ENCODE results near the gene UBTD1.
"Not testable (repeated sequence)": the region's sequence is repeated elsewhere in the genome, so short reads cannot be mapped to it uniquely, and the experiment has no call there.

The UBTD1 gene

DNA sequence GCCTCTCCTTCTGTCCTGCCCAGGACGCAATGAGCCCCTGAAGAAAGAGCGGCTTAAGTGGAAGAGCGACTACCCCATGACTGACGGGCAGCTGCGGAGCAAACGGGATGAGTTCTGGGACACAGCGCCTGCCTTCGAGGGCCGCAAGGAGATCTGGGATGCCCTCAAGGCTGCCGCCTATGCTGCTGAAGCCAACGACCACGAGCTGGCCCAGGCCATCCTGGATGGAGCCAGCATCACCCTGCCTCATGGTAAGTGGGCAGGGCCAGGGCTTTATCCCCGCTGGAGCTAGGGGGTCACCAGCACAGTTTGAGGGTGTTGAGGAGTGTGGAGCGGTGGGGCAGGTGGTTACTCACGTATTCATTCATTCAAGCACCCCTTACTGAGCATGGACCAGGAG, 69.2 kb downstream of the UBTD1 start:
- no peak for DNase-seq

DNA sequence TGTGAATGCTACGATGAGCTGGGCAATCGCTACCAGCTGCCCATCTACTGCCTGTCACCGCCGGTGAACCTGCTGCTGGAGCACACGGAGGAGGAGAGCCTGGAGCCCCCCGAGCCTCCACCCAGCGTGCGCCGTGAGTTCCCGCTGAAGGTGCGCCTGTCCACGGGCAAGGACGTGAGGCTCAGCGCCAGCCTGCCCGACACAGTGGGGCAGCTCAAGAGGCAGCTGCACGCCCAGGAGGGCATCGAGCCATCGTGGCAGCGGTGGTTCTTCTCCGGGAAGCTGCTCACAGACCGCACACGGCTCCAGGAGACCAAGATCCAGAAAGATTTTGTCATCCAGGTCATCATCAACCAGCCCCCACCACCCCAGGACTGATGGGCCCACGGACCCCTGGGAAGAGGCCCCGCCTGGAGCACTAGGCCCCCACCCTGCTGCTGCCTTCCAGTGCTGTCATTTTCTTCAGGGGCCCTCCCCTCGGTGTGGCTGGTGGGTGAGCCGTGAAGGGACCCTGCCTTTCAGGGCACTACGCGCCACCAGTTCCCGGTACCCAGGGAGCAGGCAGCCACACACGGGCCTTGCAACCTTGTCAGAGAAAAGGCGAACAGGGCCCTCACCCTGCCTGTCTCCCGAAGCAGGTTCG, 71.5 kb downstream of the UBTD1 start:
- DNase-seq, result no peak

DNA sequence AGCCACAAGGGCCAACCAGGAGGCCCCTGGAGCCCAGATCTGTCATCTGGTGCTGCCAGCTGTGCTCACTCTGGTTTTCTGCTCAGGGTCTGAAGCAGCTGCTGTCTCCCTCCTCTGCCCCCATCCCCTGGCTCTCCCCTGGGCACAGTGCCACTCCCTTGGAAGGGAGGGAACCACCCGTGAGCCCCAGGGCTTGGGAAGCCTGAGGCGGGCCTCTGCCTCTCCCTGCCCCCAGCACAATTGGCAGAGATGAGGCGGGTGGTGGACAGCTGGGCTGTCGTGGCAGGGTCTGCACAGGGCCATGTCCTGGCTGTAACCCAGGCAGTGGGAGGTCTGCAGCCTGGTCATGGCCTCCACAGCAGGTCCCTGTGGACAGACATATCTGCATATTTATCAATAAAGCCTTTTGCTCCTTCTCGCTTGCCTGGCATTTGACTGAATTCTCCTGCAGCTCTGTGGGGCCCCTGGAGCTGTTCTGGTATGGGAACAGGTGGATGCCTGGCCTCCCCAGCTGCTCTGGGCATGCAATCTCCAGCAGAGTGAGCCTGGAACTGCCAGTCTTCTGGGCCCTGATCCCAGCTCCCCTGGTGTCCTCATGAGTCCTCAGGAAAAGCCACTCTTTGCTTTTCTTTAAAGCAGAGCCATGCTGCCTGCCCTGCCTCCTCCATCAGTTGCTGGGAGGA, 72.2 kb downstream of the UBTD1 start:
- DNase-seq, result no peak

DNA sequence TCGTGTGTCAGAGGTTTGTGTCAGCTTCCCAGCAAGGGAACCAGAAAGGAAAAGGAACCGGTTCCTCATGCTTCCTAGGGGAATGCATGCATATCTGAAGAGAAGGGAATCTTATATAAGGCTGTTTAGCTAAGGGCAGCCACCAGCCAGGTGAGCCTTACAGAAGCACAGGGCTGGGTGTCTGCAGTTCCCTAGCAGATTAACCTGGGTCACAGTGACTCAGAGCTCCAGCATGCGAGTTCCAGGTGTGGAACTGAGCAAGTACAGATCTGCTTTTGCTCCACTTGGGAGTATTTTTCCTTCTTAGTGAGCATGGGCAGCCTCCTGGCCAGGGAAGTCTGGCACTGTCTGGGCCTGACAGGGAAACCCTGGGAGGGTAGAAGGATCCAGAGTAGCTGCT, 72.9 kb downstream of the UBTD1 start:
- no peak for DNase-seq

DNA sequence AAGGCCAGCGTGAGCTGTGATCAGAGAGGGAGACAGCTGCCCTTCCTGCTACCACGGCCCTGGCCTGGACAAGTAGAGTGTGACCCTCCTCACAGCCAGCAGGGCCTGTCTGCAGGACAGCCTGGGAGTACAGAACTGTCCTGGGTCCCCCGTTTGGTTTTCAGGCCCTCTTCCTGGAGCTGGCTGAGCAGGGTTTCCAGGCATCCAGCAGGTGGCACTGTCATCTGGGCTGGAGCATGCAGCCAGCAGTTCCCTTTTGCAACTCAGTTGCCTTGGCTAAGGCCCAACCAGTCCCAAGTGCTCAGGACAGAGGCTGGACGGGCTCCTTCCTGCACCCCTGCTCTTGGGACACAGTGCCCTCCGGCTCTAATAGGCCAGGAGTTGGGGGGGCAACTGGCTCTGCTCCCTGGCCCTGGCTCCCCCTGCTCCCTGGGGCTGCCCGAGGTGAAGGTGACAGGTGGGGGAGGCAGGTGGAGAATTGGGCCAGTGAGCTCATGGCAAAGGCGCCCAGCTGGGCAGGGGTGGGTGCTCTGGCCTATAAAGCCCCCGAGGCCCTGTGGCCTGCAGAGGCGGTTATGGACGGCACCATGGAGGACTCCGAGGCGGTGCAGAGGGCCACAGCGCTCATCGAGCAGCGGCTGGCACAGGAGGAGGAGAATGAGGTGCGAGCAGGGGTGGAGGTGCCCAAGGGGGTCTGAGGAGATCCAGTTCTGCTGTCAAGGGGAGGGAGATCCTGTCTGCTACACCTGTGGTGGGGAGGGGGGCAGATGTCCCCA, 73.7 kb downstream of the UBTD1 start, which contains the start of gene ANKRD2:
ANKRD2 (plus strand) TSS at position 566 of the 776 bp plus-strand sequence; CDS start at position 576, 10 bp downstream.
- DNase-seq, result peak; percentile 63

DNA sequence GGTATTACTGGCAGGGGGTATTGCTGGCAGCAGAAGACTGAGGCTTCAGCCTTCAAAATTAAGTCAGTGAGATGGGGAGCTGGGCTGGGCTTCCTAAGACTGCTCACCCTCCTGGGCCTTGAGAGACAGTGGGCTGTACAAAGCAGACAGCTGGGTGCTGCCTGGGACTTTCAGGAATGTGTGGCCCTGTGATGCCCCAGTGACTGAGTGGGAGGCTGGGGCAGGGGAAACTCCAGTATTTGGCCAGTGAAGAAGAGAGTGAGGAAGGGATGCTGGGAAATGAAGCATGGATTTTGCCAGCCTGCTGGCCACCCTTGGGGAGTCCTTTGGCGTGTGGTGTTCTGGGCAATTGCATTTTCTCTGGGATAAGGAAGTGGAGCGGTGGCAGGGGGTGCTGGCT, 74.3 kb downstream of the UBTD1 start:
- no peak for DNase-seq

DNA sequence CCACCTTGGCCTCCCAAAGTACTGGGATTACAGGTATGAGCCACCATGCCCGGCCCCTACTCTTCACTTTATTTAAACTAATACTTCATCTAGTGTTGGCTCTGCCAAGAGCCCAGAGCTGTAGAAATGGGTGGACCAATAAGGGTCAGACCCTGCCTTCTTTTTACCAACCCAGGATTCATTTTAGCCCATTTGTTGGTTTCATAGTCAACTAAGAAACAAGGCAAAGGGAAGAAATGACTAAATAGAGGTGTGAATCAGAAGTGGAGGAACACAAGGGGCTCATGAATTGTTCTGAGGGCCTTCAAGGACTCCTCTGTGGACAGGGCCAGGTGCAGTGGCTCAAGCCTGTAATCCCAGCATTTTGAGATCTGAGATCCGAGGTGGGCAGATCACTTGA, 74.9 kb downstream of the UBTD1 start:
- no peak for DNase-seq

DNA sequence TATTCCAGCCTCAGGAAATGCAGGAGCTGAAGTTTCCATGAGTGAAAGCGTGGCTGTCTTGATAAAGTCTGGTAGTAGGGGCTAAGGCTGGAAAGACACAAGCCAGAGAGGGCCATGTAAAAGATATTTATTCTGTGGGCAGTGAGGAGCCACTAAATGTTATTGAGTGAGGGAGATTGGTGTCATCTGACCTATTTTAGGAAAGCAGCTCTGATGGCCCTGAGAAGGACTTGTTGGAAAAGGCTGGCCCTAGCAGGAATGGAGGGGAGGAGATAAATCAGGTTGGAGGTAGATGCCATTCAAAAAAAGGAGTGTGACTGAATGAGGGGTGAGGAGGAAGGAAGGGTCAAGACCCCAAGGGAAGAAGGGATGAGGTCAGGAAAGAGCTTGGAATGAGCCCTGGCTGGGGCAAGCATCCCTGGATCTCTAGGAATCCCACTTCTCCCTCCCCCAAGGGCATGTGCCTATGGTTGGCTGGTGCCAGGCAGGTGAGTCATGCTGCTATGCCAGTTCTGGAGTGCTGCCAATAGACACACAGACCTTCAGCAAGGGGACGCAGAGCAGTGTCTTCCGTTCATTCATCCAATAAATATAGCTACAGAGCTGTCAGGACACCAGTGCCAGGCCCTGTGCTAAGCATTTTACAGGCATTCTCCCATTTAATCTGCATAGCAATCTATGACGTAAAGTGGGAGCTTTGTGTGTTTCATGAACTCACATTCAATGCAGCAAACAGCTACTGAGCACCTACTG, 75.8 kb downstream of the UBTD1 start:
- DNase-seq, result peak; percentile 71

DNA sequence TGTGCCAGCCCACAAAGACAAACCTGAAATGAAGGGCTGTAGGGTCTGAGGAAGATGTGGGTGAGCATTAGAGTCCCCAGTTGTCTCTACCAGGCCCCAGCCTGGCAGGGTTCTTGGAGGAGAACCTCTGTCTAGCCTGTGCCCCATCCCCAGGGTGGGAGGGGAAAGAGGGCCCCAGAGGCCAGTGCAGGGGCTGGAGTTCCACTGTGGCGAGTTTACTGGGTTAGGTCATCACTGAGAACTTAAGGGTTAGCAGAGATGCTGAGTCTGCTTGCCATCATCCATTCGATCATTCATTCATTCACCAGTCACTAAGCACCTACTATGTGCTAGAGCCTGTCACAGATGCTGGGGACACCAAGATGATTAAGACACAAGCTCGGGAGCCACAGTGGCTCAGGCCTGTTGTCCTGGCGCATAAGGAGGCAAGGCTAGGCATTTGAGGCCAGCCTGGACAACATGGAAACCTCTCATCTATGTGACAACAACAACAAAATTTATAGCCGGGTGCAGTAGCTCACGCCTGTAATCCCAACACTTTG, 76.5 kb downstream of the UBTD1 start:
- DNase-seq, result peak; percentile 13

DNA sequence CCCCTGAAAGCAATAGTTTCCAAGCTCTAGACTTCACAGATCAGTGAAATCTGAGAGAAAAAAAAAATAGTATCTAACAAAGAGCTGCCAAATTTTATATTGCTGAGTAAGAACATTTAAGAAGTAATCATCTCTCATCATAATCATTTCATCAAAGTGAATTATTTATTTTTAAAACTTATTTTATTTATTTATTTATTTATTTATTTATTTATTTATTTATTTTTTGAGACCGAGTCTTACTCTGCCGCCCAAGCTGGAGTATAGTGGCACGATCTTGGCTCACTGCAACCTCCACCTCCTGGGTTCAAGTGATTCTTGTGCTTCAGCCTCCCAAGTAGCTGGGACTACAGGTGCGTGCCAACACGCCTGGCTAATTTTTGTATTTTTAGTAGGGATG, 77.8 kb downstream of the UBTD1 start:
- not testable (repeated sequence) for DNase-seq

DNA sequence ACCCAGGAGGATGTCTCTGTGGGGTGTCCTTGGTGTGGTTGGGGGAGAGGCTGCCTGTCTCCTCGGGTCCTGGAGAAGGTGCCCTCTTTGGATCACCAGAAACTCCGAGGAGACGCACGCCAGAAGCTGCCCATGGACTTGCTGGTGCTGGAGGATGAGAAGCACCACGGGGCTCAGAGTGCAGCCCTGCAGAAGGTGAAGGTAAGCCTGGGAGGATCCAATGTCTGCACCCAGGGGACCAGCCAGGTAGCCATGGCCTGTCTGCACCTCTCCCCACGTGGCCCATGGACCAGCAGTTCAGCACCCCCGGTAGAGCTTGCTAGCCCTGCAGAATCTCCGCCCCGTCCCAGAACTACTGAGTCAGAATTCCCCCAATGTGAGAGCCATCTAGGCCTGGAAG, 79.0 kb downstream of the UBTD1 start:
- no peak for DNase-seq

DNA sequence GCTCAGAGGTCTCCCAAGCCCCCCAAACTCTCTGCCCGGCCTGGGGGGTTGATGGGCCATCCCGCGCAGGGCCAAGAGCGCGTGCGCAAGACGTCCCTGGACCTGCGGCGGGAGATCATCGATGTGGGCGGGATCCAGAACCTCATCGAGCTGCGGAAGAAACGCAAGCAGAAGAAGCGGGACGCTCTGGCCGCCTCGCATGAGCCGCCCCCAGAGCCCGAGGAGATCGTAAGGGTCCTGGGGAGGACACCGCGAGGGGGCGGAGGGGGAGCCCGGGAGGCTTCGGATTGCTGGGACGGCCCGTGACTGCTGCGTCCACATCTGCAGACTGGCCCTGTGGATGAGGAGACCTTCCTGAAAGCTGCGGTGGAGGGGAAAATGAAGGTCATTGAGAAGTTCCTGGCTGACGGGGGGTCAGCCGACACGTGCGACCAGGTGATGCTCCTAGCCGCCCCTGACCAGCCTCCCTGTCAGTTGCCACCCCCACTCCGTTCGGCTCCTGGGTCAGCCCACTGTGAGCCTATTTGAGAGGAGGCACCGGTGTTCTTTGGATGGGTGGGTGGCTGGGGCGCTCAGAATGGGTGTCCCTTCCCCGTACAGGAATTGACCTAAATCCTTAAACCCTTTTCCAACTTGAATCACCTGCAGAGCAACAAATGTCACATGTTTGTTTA, 79.6 kb downstream of the UBTD1 start:
- DNase-seq, result no peak

DNA sequence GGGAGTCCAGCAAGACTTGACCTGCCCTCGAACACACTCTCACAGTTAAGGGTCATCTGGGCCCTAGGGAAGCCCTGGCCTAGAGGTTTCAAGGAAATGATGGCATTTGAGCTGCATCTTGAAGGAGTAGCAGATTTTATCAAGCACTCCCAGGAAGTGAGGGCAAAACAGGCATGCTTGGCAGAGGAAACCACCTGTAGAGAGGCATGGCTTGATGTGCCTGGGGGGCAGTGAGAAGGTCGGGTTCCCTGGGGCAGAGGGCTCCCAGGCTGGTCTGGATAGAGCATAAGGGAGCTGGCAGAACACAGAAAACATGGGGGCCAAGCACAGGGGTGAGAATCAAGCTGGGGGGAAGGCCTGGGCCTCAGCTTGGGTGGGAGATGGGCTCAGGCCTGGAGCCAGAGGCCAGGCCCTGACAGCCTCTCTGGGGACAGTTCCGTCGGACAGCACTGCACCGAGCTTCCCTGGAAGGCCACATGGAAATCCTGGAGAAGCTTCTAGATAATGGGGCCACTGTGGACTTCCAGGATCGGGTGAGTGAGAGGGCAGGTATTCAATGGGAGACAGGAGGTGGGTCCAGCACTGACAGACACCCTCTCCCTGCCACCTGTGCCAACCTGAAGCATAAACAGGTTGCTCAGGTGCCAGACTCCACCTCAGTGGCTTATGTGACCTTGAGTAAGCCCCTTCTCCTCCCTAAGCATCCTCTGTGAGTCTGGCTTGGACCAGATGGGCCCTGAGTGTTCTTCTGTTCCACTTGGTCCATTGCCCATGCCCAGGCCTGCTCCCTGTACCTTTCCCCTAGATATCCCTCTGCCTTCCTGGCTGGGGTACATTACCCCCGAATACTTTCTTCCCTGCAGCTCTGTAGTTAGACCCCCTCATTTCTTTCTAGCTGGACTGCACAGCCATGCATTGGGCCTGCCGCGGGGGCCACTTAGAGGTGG, 82.0 kb downstream of the UBTD1 start:
- DNase-seq, result no peak

DNA sequence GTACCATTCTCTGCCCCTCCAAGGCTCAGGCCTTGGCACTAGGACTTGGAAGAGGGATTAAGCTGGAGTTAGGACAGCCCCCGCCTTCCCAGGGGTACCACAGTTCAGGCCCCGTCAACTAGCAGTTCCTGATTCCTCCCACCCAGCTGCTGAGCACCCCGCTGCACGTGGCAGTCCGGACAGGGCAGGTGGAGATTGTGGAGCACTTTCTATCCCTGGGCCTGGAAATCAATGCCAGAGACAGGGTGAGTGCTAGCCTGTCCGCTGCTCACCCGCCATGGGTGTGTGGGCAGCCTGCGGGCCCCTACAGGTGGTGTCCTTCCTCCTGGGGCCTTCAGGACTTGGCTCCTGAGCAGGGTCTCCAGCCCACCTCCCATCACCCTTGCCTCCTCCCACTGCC, 83.4 kb downstream of the UBTD1 start:
- no peak for DNase-seq

DNA sequence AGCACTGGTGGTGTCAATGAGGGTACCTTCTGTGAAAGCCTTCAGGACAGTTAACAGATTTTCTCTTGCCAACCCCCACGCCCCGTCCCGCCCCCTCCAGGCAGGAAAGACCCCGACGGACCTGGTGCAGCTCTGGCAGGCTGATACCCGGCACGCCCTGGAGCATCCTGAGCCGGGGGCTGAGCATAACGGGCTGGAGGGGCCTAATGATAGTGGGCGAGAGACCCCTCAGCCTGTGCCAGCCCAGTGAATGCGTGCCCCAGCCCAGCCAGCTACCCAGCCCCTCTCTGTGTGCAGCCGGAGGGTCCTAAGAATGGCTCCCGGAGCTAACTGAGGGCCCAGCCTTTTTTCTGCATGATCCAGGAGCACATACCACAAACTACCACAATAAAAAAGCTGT, 84.8 kb downstream of the UBTD1 start:
- DNase-seq, result no peak

DNA sequence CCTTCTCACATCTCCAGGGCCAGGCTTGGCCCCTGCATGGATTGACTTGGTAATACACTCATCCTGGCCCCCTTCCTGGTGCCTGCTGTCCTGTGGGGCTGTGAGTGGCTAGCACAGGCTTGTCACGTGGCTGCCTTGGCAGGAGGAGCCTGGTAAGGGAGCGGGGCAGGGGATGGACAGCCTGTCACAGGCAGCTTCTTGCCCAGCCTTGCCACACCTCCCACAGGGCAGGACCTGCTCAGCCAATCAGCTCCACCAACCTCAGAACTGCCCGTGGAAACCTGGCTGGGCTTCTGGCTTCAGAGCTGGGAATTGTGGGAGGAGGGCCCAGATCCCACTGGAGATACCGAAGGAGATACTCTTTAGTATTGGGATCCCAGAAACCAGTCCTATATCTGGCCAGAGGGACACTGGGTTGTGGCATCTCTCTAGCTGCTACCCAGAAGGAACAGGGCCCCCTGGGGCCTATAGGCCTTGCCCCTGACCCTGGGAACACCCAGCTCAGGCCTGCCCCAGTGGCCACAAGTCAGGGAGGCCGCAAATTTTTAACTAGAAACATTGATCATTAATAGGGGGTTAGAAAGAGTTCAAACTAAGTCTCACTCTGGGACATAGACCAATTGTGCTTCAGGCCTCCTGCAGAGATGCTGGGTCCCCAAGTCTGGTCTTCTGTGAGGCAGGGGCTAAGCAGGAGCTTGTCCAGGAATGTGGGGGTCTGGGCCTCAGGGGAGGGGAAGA, 85.5 kb downstream of the UBTD1 start, which contains the start of gene HOGA1:
HOGA1 (plus strand) TSS at position 330 of the 738 bp plus-strand sequence; CDS start at position 645, 315 bp downstream.
- peak; percentile 59 for DNase-seq

DNA sequence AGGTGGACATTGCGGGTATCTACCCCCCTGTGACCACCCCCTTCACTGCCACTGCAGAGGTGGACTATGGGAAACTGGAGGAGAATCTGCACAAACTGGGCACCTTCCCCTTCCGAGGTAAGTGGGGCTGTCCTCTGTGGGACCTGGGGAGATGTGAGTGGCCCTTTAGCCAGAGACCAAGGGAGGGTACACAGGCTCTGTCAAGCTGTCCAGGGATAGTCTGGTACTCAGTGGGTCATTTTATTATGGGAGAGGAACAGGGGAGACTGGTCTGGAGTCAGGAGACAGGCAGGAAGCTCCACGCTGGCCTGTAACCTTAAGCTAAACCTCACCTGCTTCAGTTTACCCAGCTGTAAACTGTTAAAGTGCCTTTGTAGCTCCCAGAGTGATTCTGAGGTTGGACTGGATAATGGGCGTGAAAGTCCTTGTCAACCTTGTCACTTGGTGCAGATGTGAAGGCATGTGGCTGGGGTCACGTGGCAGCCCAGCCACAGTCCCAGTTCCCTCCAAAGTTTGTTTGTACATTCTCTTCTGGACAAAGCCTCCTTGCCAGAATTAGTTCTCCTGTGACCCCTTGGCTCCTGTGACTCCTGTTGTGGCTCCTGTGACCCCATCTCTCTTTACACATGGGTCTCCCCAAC, 86.2 kb downstream of the UBTD1 start:
- no peak for DNase-seq

DNA sequence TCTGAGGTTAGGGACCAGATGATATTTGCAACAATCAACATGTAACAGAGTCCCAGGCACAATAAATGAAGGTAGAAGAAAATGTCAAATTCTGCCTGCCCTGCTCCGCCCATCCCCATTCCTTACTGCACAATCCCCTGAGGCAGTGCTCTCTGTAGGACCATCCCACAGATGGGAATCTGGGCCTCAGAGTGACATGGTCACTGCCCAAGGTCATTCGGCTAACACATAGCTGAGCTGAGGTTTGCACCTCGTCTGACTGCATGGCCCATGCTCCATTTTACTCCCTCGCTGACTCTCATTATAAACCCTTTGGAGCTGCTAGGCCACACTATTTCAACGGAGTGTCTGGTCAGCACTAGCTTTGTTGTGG, 86.7 kb downstream of the UBTD1 start:
- no peak for DNase-seq

DNA sequence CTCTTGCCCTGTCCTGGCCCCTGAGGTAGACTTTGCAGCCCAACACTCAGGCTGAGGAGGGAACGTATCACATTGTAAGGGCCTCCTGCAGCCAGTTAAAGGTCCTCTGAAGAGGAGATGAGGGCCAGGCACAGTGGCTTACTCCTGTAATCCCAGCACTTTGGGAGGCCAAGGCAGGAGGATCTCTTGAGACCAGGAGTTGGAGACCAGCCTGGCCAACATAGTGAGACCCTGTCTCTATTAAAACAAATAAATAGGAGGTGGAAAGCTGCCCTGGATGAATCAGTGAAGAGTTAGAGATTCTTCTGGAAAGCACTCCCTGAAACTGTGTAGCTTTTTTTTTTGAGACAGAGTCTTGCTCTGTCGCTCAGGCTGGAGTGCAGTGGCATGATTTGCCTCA, 88.5 kb downstream of the UBTD1 start:
- DNase-seq, result no peak

DNA sequence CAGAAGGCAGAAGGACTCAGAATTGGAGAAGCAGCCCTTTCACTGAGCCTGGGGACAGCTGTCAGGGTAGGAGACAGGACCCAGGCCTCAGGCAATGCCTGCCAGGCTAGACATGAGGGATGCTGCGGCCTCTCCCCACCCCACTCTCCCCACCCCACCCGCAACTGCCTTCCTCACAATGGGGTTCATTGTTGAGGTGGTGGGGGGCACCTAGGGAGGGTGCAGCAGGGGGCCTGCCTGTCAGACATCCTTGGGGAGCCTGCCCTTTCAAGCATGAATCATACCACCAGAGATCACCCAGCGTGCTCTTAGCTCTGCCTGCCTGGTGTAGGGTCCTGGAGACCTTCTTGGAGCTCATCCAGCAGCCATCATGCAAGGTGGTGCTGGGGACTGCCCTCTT, 90.8 kb downstream of the UBTD1 start, which contains the start of gene C10orf62:
C10orf62 (plus strand) TSS at position 243 of the 400 bp plus-strand sequence. CDS start 177 bp downstream, outside the sequence.
- DNase-seq, result no peak

Data from fibroblast of skin of right quadriceps (primary cell).